ENCODE measurements around the gene AKR1B1. TPM values are rescaled to one million over a fixed set of nuclear protein-coding genes. Genes with fewer than 3 reads are reported as not detected.

AKR1B1 gene
- total RNA-seq, 2 donors from 2014 or later: 30.5 to 75.0 TPM

DNA sequence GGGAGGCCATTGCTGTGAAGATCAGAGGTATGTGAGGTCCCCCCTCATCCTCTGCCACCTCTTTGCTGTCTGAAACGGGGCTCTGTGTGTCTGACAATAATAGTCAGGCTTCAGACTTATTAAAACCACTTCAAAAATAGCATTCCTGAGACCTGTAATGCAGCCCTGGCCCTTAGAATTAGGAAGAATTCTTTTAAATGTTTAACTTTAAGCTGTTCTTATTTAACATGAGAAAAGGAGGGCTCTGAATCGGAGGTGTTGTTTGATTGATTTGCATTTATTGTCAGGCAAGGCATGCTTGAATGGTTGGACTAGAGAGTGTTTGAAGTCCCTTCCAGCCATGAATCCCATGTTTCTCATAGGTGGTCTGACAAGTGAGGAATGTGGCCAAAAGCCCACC is 52.5 kb downstream of the AKR1B1 start:
- no peak for DNase-seq (ENCODE audit: low spot score)
- no peaks in the 10 kb centered on the region for H3K4me1 ChIP-seq (replicated peaks)
- H3K9me3 ChIP-seq: no peaks in the 10 kb centered on the region
- intact Hi-C loops (cut with DNase I): no loop called here
- TF ChIP-seq POLR2AphosphoS5 (IDR thresholded peaks at IDR 0.05): no peak
- no peak for TF ChIP-seq POLR2A (IDR thresholded peaks at IDR 0.05)
- TF ChIP-seq, protein P1, sequence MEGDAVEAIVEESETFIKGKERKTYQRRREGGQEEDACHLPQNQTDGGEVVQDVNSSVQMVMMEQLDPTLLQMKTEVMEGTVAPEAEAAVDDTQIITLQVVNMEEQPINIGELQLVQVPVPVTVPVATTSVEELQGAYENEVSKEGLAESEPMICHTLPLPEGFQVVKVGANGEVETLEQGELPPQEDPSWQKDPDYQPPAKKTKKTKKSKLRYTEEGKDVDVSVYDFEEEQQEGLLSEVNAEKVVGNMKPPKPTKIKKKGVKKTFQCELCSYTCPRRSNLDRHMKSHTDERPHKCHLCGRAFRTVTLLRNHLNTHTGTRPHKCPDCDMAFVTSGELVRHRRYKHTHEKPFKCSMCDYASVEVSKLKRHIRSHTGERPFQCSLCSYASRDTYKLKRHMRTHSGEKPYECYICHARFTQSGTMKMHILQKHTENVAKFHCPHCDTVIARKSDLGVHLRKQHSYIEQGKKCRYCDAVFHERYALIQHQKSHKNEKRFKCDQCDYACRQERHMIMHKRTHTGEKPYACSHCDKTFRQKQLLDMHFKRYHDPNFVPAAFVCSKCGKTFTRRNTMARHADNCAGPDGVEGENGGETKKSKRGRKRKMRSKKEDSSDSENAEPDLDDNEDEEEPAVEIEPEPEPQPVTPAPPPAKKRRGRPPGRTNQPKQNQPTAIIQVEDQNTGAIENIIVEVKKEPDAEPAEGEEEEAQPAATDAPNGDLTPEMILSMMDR (IDR thresholded peaks at IDR 0.05): no peak
- H3K36me3 ChIP-seq: no peaks in the 10 kb centered on the region
- no peak overlapping the region for H3K4me3 ChIP-seq
- no peaks in the 10 kb centered on the region for H3K27me3 ChIP-seq (replicated peaks; ENCODE audit: insufficient read depth)
- H3K27ac ChIP-seq: no peak overlapping the region
- 64% methylated on average over 2 of the region's 2 CpGs for WGBS

DNA sequence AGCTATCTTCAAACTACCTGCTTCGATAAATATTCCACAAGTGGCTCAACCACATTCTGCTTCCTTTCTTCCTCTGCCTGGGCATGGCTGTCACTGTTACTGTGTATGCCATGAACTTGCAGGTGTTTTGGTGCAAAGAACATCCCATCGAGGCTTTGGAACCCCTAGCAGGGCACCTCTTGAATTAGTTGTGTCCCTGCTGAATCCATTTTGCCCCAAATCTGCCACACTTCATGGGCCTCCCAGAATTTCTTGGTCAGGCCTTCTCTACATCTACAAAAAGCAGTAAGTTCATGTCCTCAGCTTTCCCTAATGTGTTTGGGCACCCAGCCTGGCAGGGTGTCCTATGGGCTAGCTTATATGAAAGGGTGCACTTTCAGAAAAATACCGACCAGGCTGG is 53.6 kb downstream of the AKR1B1 start:
- Histone ChIP-seq H3K9me3 (no peaks in the 10 kb centered on the region), H3K36me3 (no peaks in the 10 kb centered on the region)
- DNase-seq (ENCODE audit: low spot score): no peak

DNA sequence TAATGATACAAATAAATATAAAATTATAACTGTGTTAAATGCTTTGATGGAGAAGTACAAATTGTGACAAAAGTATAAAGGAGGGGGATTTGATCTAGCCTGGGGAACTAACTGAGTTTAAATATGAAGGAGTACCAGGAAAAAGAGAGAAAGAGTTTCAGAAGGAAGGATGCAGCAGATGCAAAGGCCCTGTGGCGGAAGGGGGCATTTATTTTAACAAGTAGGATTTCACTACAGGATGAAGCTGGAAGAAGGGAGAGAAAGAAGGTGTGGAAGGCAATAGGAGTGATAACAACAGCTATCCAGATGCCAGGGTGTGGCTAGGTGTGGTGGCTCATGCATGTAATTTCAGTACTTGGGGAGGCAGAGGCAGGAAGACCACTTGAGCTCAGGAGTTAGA is 55.8 kb downstream of the AKR1B1 start:
- no peak for DNase-seq (ENCODE audit: low spot score)
- H3K4me3 ChIP-seq: no peak overlapping the region
- H3K27ac ChIP-seq: no peak overlapping the region
- no peaks in the 10 kb centered on the region for H3K4me1 ChIP-seq (replicated peaks)
- TF ChIP-seq POLR2AphosphoS5 (IDR thresholded peaks at IDR 0.05): no peak
- TF ChIP-seq, protein P1 (IDR thresholded peaks at IDR 0.05): no peak
- TF ChIP-seq POLR2A (IDR thresholded peaks at IDR 0.05): no peak
- intact Hi-C loops (cut with DNase I): no loop called here
- no peaks in the 10 kb centered on the region for H3K9me3 ChIP-seq
- H3K27me3 ChIP-seq (replicated peaks; ENCODE audit: insufficient read depth): no peaks in the 10 kb centered on the region
- 100% methylated on average over 1 of the region's 1 CpG for WGBS
- H3K36me3 ChIP-seq: no peaks in the 10 kb centered on the region

More for the DNA sequence above, 53.6 kb downstream of the AKR1B1 start:
- no peak overlapping the region for H3K27ac ChIP-seq
- H3K4me3 ChIP-seq: no peak overlapping the region
- 85% methylated on average over 3 of the region's 3 CpGs for WGBS
- no peaks in the 10 kb centered on the region for H3K4me1 ChIP-seq (replicated peaks)
- no peaks in the 10 kb centered on the region for H3K27me3 ChIP-seq (replicated peaks; ENCODE audit: insufficient read depth)
- intact Hi-C loops (cut with DNase I): no loop called here
- TF ChIP-seq POLR2A (IDR thresholded peaks at IDR 0.05) (no peak), POLR2AphosphoS5 (IDR thresholded peaks at IDR 0.05) (no peak)
- TF ChIP-seq, protein P1 (IDR thresholded peaks at IDR 0.05): no peak

DNA sequence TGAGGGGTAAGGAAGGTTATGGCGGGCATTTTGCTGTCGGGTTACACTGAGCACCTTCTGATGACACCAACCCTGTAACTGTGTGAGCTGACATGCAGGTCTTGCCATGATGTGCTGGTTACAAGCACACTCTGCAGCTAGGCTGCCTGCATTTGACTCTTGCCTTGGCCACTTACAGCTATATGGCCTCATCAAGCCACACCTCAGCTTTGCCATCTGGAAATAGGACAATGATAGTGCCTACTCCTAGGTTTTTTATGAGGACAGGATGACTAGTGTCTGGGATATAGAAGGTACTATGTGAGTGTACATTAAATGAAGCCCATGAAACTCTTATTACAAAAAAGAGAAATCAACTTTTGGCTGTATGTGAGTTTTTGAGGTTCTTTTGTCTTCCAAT is 58.0 kb downstream of the AKR1B1 start:
- Histone ChIP-seq H3K4me1 (replicated peaks) (no peaks in the 10 kb centered on the region), H3K36me3 (no peaks in the 10 kb centered on the region), H3K27ac (no peak overlapping the region), H3K9me3 (no peaks in the 10 kb centered on the region), H3K4me3 (no peak overlapping the region), H3K27me3 (replicated peaks; ENCODE audit: insufficient read depth) (no peaks in the 10 kb centered on the region)
- TF ChIP-seq POLR2A (IDR thresholded peaks at IDR 0.05): no peak
- TF ChIP-seq POLR2AphosphoS5 (IDR thresholded peaks at IDR 0.05): no peak
- TF ChIP-seq, protein P1 (IDR thresholded peaks at IDR 0.05): no peak
- intact Hi-C loops (cut with DNase I): no loop called here
- no peak for DNase-seq (ENCODE audit: low spot score)
- WGBS: 95% methylated on average over 2 of the region's 2 CpGs

DNA sequence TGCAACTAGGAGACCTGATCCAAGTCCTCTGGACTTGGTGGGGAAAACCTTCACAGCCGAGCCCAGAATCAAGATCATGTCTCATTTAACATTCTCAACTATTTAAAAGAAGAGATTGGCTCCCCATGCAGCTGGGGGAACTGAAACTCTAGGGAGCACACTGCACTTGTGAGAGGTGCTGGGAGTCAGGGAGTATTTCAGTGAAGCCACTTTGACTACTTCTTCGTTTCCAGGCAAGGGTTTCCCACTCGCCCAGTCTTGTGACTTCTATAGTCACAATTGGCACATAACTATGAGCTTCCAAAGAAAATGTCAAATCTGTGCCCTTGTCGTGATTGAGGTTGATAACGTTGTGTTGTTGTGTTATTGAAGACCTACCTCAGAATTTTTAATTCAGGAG is 62.9 kb downstream of the AKR1B1 start:
- 85% methylated on average over 5 of the region's 5 CpGs for WGBS
- no peaks in the 10 kb centered on the region for H3K4me1 ChIP-seq (replicated peaks)
- intact Hi-C loops (cut with DNase I): no loop called here

More for the DNA sequence above, 62.9 kb downstream of the AKR1B1 start:
- DNase-seq (ENCODE audit: low spot score): no peak
- Histone ChIP-seq H3K27me3 (replicated peaks; ENCODE audit: insufficient read depth) (no peaks in the 10 kb centered on the region), H3K4me3 (no peak overlapping the region), H3K36me3 (no peaks in the 10 kb centered on the region), H3K9me3 (no peaks in the 10 kb centered on the region), H3K27ac (no peak overlapping the region)
- no peak for TF ChIP-seq POLR2A (IDR thresholded peaks at IDR 0.05)
- TF ChIP-seq POLR2AphosphoS5 (IDR thresholded peaks at IDR 0.05): no peak
- TF ChIP-seq, protein P1 (IDR thresholded peaks at IDR 0.05): no peak

Measured in prostate gland (tissue), 2 donors.